GM21737 (cell line): ENCODE measurements around the gene CAPZA2.

Experiments used
- ATAC-seq: cut with Tn5 transposase; IDR thresholded peaks from one replicate; pipeline ENCODE4 v1.9.1; 2021; ENCODE audit warnings: mild to moderate bottlenecking, moderate library complexity; ENCODE audit not compliant: unreplicated experiment

CAPZA2 gene

DNA sequence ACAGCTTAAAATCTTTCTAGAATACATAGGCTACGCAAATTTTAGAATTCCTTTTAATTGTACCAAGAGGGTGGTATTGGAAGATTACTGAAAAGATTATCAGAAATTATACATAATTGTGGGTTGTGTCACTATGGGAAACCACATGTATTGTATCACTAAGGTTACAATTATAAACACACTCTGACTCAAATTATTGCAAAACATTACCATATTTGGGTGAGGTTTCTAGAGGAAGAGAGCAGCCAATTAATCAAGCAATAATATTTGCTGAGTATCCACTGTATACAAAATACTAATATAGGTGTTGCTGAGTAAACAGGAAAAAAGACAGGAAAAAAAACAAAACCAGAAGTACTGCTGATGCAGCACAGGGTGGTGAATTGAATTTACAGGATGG is 3.1 kb upstream of the CAPZA2 start:
- ATAC-seq: no peak

DNA sequence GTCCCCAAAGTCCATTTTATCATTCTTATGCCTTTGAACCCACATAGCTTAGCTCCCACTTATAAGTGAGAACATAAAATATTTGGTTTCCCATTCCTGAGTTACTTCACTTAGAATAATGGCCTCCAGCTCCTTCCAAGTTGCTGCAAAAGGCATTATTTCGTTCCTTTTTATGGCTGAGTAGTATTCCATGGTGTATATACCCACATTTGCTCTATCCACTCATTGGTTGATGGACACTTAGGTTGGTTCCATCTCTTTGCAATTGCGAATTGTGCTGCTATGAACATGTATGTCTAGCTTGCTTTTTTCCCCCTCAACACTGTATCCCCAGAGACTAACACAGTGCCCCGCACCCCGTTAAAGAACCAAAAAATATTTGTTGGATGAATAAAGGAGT is 670 bp upstream of the CAPZA2 start:
- ATAC-seq: no peak

- ATAC-seq: peak; percentile 3
Observed at GRCh38 chr7:116862951-116863670, 724 bp downstream of the CAPZA2 start.

DNA sequence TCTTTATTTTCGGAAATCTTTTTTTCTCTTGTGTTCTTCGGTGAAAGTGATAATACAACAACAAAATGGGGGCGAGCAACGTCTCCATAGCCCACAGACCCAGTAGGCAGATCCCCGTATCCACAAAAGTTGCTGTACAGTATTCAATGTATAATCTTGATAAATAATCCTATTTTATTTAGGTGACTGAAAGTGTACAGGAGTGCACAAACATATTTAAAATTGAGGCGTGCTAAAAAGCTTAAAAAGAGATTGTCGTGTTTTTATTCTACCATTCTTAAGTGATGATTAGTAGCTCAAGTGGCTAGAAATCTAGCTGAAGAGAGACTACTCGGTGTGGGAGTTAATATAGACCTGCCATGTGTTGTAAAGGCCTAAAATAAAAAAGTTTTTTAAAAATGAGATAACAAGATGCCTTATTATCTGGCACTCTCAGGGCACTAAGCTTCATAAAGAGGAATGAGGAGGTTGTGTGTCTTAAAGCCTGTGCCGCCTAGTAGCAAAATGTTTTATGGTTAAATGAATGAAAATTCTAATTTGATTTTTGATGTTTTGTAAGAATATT is 1.6 kb downstream of the CAPZA2 start:
- no peak for ATAC-seq

GRCh38 chr7:116871061-116871700 is 8.8 kb downstream of the CAPZA2 start:
- no peak for ATAC-seq

DNA sequence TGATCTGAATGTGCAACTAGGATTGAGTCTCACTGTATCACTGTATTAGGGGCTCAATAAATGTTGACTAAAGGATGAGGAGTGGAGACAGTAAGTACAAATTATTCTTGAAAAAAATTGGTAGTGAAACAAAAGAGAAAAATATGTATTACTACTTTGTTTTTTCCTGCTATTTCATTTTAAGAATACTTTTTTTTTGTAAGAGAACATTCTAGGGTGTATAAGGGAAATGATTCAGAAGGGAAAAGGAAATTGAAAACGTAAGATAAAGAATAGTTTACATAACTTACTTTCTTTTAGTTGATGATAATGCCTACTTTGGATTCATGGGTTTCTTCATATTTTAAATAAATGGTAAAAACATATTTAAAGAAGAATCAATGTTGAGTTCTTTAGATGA is 9.6 kb downstream of the CAPZA2 start:
- ATAC-seq: no peak

DNA sequence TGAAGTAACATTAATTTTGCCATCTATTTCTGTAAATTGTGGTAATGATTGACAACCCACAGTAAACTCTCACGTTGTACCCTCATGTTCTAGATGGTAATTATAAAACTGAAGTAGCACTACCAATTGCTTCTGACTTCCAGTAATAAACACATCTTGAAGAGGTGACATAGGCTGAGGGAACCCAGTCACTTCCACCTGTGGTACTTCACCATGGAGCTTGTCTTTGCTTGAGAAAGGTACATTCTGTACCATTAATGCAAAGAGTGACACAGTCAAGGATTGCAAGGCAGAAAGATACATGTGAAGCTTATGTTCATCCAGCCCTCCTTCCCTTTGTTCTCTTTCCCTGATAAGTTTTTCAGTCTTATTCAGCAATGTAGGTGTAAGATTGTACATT is 11.2 kb downstream of the CAPZA2 start:
- no peak for ATAC-seq

- ATAC-seq: no peak
Observed at GRCh38 chr7:116876664-116877442, 14.5 kb downstream of the CAPZA2 start.

DNA sequence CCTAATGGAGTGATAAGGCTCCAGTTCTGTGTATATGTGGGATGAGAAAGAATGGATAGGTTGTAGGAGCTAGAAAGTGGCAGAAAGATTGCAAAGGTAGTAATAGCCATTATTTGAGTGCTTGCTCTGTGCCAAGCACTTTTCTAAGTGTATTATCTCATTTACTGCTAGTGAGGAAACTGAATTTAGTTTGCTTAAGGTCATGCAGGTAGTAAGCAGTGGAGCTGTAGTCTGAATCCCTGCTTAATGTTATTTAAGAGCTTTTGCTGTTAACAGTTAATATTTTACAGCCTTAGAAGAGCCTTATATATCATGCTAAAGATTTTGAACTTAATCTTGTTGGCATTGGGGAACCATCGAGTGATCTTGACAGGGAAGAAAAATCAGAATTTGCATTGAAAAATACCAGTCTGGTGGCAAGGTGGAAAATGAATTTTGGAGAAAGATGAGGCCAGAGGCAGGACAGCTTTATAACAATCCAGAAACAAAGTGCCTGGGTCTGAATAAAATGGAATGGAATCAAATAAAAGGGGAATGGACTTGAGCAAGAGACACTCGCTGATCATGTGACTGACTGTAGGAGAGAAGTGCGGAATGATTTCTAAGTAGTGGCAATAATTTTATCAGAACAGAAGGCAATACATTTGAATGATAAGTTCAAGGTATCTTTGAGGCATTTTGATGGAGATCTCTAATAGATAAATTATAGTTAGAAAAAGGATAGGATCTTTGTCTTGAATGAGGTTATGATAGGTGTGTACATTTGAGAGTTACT is 15.2 kb downstream of the CAPZA2 start:
- no peak for ATAC-seq

GRCh38 chr7:116884691-116885090 is 22.3 kb downstream of the CAPZA2 start:
- ATAC-seq: no peak

DNA sequence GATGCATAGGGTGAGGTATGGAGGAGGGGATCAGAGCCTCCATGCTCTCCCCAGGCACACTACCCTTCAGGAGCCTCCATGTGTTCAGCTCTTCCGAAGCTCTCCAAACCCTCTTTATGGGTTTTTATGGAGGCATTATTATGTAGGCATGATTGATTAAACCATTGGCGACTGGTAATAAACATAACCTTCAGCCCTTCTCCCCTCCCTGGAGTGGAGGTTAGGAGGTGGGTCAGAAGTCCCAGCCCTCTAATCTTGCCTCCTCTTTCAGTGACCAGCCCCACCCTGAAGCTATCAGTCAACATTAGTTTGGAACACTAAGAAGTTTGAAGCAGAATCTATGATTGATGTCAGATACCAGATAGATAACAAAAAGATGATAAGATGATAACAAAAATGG is 23.3 kb downstream of the CAPZA2 start:
- ATAC-seq: no peak

GRCh38 chr7:116886543-116887156 is 24.3 kb downstream of the CAPZA2 start:
- no peak for ATAC-seq

DNA sequence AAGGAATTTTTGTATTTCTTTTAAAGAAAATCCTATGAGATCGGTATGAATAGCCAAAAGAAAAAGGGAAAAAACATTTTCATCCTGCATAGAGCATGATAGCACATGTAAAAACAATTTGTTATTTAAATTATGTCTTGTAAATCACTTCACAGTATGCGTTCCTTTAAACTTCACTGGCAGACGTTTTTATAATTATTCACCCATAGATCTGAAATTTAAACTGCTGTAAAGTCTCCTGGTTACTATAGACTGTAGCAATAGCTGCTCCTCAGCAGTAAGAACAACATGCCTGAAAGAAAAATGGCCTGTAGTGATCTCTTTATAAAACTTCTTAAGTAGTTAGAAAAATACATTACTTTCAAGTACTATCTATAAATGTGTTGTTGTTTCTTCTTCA is 26.5 kb downstream of the CAPZA2 start:
- no peak for ATAC-seq

DNA sequence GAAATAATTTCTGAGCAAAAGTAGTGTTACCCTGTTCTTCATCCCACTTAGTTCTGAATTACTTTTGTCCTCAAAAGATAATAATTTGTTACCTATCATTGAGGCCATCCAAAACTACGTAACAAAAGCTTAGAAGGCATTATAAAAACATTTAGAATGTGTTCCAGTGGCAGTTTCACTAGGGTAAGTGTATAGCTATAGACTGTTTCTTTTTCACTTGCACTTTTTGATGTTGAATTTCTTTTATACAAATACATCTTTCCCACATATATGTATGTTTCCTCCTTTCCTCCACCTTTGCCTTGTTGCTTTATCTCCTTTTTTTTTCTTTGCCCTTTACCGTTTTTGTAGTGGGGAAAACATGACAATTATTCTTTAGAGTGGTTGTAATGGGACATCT is 33.5 kb downstream of the CAPZA2 start:
- no peak for ATAC-seq

DNA sequence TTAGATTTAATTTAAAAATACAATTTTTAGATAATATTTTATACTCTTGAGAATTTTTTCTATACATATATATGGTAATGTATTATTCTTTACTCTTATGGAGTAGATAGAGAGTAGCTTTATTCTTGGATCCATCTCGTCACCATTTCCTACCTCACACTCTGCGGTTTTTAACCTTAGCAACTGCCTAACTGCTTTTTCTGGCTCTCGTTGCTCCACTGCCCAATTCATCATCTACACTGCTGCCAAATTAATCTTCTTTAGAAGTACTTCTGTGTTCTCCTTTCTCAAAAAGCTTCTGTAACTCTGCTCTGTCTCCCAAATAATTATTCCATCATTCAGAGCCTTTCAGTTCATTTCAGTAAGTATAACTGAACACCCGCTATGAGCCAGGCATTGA is 35.3 kb downstream of the CAPZA2 start:
- no peak for ATAC-seq

DNA sequence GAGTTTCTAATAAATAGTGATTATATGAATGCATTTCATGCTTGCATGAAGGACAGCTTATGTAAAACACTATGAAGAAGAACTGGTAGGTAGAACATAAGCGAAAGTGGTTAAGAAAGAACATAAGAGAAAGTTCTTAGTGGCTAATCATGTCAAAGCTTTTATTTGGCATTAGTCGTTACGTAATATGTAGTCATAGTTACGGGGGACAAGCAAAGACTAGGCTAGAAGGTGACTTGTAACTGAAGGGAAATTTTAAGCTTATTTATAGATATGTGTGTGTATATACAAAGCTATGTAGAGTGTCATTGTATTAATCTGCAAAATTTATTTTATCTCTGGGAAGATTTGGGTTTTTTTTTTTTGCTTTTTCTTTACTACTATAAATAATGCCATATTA is 36.9 kb downstream of the CAPZA2 start:
- ATAC-seq: no peak

DNA sequence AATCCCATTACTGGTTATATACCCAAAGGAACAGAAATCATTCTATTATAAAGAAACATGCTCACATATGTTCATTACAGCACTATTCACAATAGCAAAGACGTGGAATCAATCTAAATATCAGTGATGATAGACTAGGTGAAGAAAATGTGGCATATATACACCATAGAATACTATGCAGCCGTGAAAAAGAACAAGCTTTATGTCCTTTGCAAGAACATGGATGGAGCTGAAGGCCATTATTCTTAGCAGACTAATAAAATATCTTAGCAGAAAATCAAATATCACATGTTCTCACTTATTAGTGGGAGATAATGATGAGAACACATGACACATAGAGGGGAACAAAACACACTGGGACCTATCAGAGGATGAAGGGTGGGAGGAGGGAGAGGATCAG is 38.8 kb downstream of the CAPZA2 start:
- ATAC-seq: no peak

- ATAC-seq: no peak
Observed at GRCh38 chr7:116902867-116903266, 40.5 kb downstream of the CAPZA2 start.

GRCh38 chr7:116906391-116906790 is 44.0 kb downstream of the CAPZA2 start:
- ATAC-seq: no peak

- ATAC-seq: no peak
Observed at GRCh38 chr7:116910383-116910782, 48.0 kb downstream of the CAPZA2 start.

- ATAC-seq: no peak
Observed at GRCh38 chr7:116911801-116912200, 49.4 kb downstream of the CAPZA2 start.
